Endothelial cell of umbilical vein (primary cell): ENCODE measurements around the gene GADL1.

Experiments
- EZH2 ChIP-seq: IDR thresholded peaks from 2 replicates; pipeline ENCODE4 v1.6.1; 2012; ENCODE audit warnings: borderline replicate concordance, low read depth, mild to moderate bottlenecking, moderate library complexity, low read length, inconsistent platforms; ENCODE audit not compliant: severe bottlenecking
- POLR2A ChIP-seq: IDR thresholded peaks from 2 replicates; pipeline ENCODE4 v1.6.1; 2012; ENCODE audit warnings: low read depth, mild to moderate bottlenecking, control low read depth, low read length
- POLR2AphosphoS5 ChIP-seq: IDR thresholded peaks from 2 replicates; pipeline ENCODE4 v1.6.1; 2012; ENCODE audit warnings: low read depth, mild to moderate bottlenecking, control low read depth, low read length, moderate library complexity; ENCODE audit not compliant: insufficient read depth
- TF ChIP-seq, protein P1 (sequence below), 2 donors: IDR thresholded peaks; 1 replicate in 1 of 2; 2 replicates in 1 of 2; pipeline ENCODE4 v1.5.1; 2011; ENCODE audit warnings: low read length in 2 of 2, mild to moderate bottlenecking in 2 of 2, moderate library complexity in 2 of 2, control low read depth in 1 of 2, inconsistent platforms in 1 of 2, low read depth in 1 of 2; ENCODE audit not compliant: insufficient read depth in 1 of 2; ENCODE audit errors: extremely low read depth in 1 of 2
- TF ChIP-seq, protein P2 (sequence below): IDR thresholded peaks from 2 replicates; pipeline ENCODE4 v1.6.1; 2011; ENCODE audit not compliant: insufficient read depth, insufficient read length

DNA sequence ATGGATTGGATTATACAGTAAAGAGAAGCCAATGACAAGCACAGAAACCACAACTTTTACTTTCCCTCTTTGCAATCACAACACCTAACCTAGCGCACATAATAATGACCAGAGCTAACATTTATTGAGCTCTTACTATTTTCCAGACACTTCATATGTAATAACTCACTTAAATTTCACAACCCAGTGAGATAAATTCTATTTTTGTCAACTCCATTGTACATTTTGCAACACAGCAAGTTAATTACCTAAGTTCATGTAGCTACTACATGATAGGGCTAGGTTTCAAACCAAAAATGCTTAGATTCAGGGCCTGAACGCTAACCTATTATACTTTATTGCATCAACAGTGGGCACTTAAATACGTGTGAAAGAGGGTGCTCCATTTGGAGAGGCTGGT is 89.5 kb downstream of the GADL1 start:
- TF ChIP-seq POLR2AphosphoS5 (no peak), EZH2 (no peak), POLR2A (no peak)
- TF ChIP-seq, protein P1, sequence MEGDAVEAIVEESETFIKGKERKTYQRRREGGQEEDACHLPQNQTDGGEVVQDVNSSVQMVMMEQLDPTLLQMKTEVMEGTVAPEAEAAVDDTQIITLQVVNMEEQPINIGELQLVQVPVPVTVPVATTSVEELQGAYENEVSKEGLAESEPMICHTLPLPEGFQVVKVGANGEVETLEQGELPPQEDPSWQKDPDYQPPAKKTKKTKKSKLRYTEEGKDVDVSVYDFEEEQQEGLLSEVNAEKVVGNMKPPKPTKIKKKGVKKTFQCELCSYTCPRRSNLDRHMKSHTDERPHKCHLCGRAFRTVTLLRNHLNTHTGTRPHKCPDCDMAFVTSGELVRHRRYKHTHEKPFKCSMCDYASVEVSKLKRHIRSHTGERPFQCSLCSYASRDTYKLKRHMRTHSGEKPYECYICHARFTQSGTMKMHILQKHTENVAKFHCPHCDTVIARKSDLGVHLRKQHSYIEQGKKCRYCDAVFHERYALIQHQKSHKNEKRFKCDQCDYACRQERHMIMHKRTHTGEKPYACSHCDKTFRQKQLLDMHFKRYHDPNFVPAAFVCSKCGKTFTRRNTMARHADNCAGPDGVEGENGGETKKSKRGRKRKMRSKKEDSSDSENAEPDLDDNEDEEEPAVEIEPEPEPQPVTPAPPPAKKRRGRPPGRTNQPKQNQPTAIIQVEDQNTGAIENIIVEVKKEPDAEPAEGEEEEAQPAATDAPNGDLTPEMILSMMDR (IDR thresholded peaks at IDR 0.05; ENCODE audit: extremely low read depth in 1 of 2, insufficient read depth in 1 of 2, low read depth in 1 of 2, low read length in 2 of 2) = no peak
- TF ChIP-seq, protein P2, sequence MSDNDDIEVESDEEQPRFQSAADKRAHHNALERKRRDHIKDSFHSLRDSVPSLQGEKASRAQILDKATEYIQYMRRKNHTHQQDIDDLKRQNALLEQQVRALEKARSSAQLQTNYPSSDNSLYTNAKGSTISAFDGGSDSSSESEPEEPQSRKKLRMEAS = no peak
